Type B pancreatic cell (in vitro differentiated cells): Measurements from ENCODE around the gene SMAD6. TPM values are rescaled to one million over a fixed set of nuclear protein-coding genes. Genes with fewer than 3 reads are reported as not detected.

Source experiments
- DNase-seq: peaks from one replicate; pipeline ENCODE4 v3.0.0; 2021; ENCODE audit warnings: mixed read lengths; ENCODE audit not compliant: unreplicated experiment; ENCODE audit errors: extremely low spot score
- H3K27ac Mint-ChIP-seq: 2 replicates; pipeline ENCODE4 v1.8.0; 2021; ENCODE audit warnings: mild to moderate bottlenecking, mixed read lengths
- H3K27me3 Mint-ChIP-seq: 2 replicates; pipeline ENCODE4 v1.8.0; 2021; ENCODE audit warnings: mixed read lengths
- H3K36me3 Mint-ChIP-seq: 2 replicates; pipeline ENCODE4 v1.8.0; 2021; ENCODE audit warnings: mixed read lengths
- H3K4me1 Mint-ChIP-seq: one replicate; pipeline ENCODE4 v1.8.0; 2021; ENCODE audit warnings: mixed read lengths; ENCODE audit not compliant: unreplicated experiment
- H3K4me3 Mint-ChIP-seq: 2 replicates; pipeline ENCODE4 v1.8.0; 2021; ENCODE audit warnings: mild to moderate bottlenecking, mixed read lengths
- H3K9me3 Mint-ChIP-seq: 2 replicates; pipeline ENCODE4 v1.8.0; 2021; ENCODE audit warnings: mixed read lengths
- CTCF ChIP-seq: fragments of 200-600 bp; sonication (generic); conservative IDR thresholded peaks from 2 replicates; pipeline ENCODE4 v1.5.0; 2021; ENCODE audit warnings: antibody characterized with exemption, mild to moderate bottlenecking
- total RNA-seq: library from RNA; stranded (reverse); gene quantifications from 2 replicates; pipeline ENCODE4 v1.2.1, GENCODE V29; 2021; ENCODE audit warnings: low replicate concordance

Gene SMAD6
- total RNA-seq, 1 donor from 2014 or later = 31.7 TPM

GRCh38 chr15:66716656-66717020 is 14.6 kb downstream of the SMAD6 start:
- no peaks in the 10 kb centered on the region for H3K9me3 Mint-ChIP-seq
- DNase-seq = no peak
- H3K27me3 Mint-ChIP-seq = no peaks in the 10 kb centered on the region
- no peak for TF ChIP-seq CTCF
- peaks cover 29% of the 10 kb centered on the region for H3K36me3 Mint-ChIP-seq
- H3K4me1 Mint-ChIP-seq = peaks cover 55% of the 10 kb centered on the region
- peak overlapping the region; percentile 50 for H3K27ac Mint-ChIP-seq
- H3K4me3 Mint-ChIP-seq = no peak overlapping the region

- no peak for DNase-seq
- H3K36me3 Mint-ChIP-seq = peaks cover 30% of the 10 kb centered on the region
- H3K4me1 Mint-ChIP-seq = peaks cover 55% of the 10 kb centered on the region
- no peak overlapping the region for H3K4me3 Mint-ChIP-seq
- TF ChIP-seq CTCF = no peak
- no peaks in the 10 kb centered on the region for H3K9me3 Mint-ChIP-seq
- H3K27me3 Mint-ChIP-seq = no peaks in the 10 kb centered on the region
- H3K27ac Mint-ChIP-seq = peak overlapping the region; percentile 46
These were observed 16.4 kb downstream of the SMAD6 start for GRCh38 chr15:66718220-66718988.

GRCh38 chr15:66719471-66719870 is 17.4 kb downstream of the SMAD6 start:
- Mint-ChIP-seq H3K4me3 (no peak overlapping the region), H3K9me3 (no peaks in the 10 kb centered on the region), H3K36me3 (peaks cover 35% of the 10 kb centered on the region), H3K4me1 (peaks cover 54% of the 10 kb centered on the region), H3K27me3 (no peaks in the 10 kb centered on the region), H3K27ac (no peak overlapping the region)
- no peak for TF ChIP-seq CTCF
- DNase-seq = no peak

- TF ChIP-seq CTCF = no peak
- Mint-ChIP-seq H3K9me3 (no peaks in the 10 kb centered on the region), H3K4me1 (peaks cover 55% of the 10 kb centered on the region), H3K36me3 (peaks cover 39% of the 10 kb centered on the region), H3K27ac (no peak overlapping the region), H3K4me3 (no peak overlapping the region), H3K27me3 (no peaks in the 10 kb centered on the region)
- DNase-seq = no peak
These were observed 18.4 kb downstream of the SMAD6 start for GRCh38 chr15:66720206-66721010.

GRCh38 chr15:66721020-66721419 is 19.0 kb downstream of the SMAD6 start:
- Mint-ChIP-seq H3K4me1 (peaks cover 52% of the 10 kb centered on the region), H3K9me3 (no peaks in the 10 kb centered on the region), H3K36me3 (peaks cover 40% of the 10 kb centered on the region), H3K27ac (no peak overlapping the region), H3K27me3 (no peaks in the 10 kb centered on the region), H3K4me3 (no peak overlapping the region)
- no peak for TF ChIP-seq CTCF
- no peak for DNase-seq
